PC-3 (cell line): ENCODE data around the gene HRH1.

ENCODE experiments used
- EZH2 ChIP-seq: fragments of 300-600 bp; sonication (generic); IDR thresholded peaks from one replicate; pipeline ENCODE4 v1.6.1; 2017; ENCODE audit warnings: antibody characterized with exemption, mild to moderate bottlenecking, low read length; ENCODE audit not compliant: unreplicated experiment
- EZH2phosphoT487 ChIP-seq: fragments of 300-600 bp; sonication (generic); IDR thresholded peaks from 2 replicates; pipeline ENCODE4 v1.6.1; 2018; ENCODE audit warnings: mild to moderate bottlenecking, antibody characterized with exemption, low read length, borderline replicate concordance
- TF ChIP-seq, protein P1 (sequence below): fragments of 300-600 bp; sonication (generic); conservative IDR thresholded peaks from 2 replicates; pipeline ENCODE4 v1.5.1; 2017; ENCODE audit warnings: antibody characterized with exemption, low read depth, mild to moderate bottlenecking, low read length

DNA sequence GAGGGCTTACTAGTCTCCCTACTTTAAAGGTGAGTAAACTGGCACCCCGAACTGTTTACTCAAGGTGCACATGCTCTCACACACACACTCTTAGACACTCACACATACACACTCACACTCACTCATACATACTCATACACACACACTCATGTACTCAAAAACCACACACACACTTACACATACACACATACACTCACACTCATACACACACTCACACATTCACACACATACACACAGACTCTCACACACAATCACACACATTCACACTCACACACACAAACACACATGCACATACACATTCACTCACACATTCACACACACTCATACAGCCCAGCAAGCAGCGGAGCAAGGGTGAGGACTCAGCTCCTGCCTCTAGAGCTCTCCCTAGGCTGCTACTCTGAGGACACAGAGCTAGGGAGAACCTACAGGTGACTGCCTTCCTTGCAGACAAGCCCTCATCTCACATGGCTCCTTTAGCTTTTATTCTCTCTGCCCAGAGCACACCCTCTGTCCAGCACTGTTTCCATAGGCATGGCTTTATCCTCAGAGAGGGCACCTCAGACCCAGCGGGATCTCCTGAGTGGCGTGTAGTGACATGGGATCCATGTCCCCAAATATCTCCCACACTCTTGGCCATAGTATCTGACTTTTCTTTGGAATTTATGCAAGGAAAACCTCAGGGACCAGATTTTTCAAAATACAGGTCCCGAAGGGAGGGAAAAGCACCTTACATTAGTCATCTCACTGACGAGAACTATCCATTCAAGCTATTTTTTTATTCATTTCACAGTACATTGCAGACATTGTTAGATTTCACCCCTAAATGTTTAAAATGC, 91.8 kb downstream of the HRH1 start:
- TF ChIP-seq, protein P1, sequence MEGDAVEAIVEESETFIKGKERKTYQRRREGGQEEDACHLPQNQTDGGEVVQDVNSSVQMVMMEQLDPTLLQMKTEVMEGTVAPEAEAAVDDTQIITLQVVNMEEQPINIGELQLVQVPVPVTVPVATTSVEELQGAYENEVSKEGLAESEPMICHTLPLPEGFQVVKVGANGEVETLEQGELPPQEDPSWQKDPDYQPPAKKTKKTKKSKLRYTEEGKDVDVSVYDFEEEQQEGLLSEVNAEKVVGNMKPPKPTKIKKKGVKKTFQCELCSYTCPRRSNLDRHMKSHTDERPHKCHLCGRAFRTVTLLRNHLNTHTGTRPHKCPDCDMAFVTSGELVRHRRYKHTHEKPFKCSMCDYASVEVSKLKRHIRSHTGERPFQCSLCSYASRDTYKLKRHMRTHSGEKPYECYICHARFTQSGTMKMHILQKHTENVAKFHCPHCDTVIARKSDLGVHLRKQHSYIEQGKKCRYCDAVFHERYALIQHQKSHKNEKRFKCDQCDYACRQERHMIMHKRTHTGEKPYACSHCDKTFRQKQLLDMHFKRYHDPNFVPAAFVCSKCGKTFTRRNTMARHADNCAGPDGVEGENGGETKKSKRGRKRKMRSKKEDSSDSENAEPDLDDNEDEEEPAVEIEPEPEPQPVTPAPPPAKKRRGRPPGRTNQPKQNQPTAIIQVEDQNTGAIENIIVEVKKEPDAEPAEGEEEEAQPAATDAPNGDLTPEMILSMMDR: no peak
- TF ChIP-seq EZH2phosphoT487 (no peak), EZH2 (no peak)
